ENCODE measurements around the gene MID1. TPM values are rescaled to one million over a fixed set of nuclear protein-coding genes. Genes with fewer than 3 reads are reported as not detected.

The MID1 gene
- total and polyA plus RNA-seq, 5 donors: 4.1 to 39.9 (median 21.0) TPM

GRCh38 chrX:10513974-10514373, 106.4 kb downstream of the MID1 start:
- Histone ChIP-seq H3K4me3 (ENCODE audit: low read length) (no peak overlapping the region), H3K27me3 (ENCODE audit: control insufficient read depth, insufficient read depth) (no peaks in the 10 kb centered on the region), H3K9me3 (ENCODE audit: control insufficient read depth, low read length) (no peaks in the 10 kb centered on the region), H3K4me1 (ENCODE audit: control insufficient read depth, insufficient read depth, low read length) (peaks cover 1% of the 10 kb centered on the region), H3K27ac (ENCODE audit: low read length) (no peak overlapping the region)
- no peak for DNase-seq
- intact Hi-C loops (cut with DNase I): no loop called here
- ATAC-seq: no peak
- WGBS: 78% methylated on average over 2 of the region's 2 CpGs

- no peaks in the 10 kb centered on the region for H3K9me3 ChIP-seq (ENCODE audit: control insufficient read depth, low read length)
- H3K4me1 ChIP-seq (ENCODE audit: control insufficient read depth, insufficient read depth, low read length): peaks cover 5% of the 10 kb centered on the region
- ATAC-seq: no peak
- DNase-seq: no peak
- intact Hi-C loops (cut with DNase I): no loop called here
- WGBS: 91% methylated on average over 3 of the region's 3 CpGs
- H3K4me3 ChIP-seq (ENCODE audit: low read length): no peak overlapping the region
- no peak overlapping the region for H3K27ac ChIP-seq (ENCODE audit: low read length)
- H3K27me3 ChIP-seq (ENCODE audit: control insufficient read depth, insufficient read depth): no peaks in the 10 kb centered on the region
Observed at GRCh38 chrX:10512741-10513140, 107.6 kb downstream of the MID1 start.

- ATAC-seq (no peak), DNase-seq (no peak)
- Histone ChIP-seq H3K27ac (ENCODE audit: low read length) (no peak overlapping the region), H3K27me3 (ENCODE audit: control insufficient read depth, insufficient read depth) (no peaks in the 10 kb centered on the region), H3K4me3 (ENCODE audit: low read length) (no peak overlapping the region), H3K4me1 (ENCODE audit: control insufficient read depth, insufficient read depth, low read length) (peaks cover 5% of the 10 kb centered on the region), H3K9me3 (ENCODE audit: control insufficient read depth, low read length) (no peaks in the 10 kb centered on the region)
- intact Hi-C loops (cut with DNase I): no loop called here
- WGBS: 42% methylated on average over 1 of the region's 1 CpG
Observed at GRCh38 chrX:10512258-10512657, 108.1 kb downstream of the MID1 start.

- Histone ChIP-seq H3K27ac (ENCODE audit: low read length) (no peak overlapping the region), H3K9me3 (ENCODE audit: control insufficient read depth, low read length) (no peaks in the 10 kb centered on the region), H3K4me1 (ENCODE audit: control insufficient read depth, insufficient read depth, low read length) (peaks cover 6% of the 10 kb centered on the region), H3K4me3 (ENCODE audit: low read length) (no peak overlapping the region), H3K27me3 (ENCODE audit: control insufficient read depth, insufficient read depth) (no peaks in the 10 kb centered on the region)
- intact Hi-C loops (cut with DNase I): no loop called here
- ATAC-seq (no peak), DNase-seq (no peak)
- 90% methylated on average over 3 of the region's 3 CpGs for WGBS
Observed at GRCh38 chrX:10509397-10509796, 111.0 kb downstream of the MID1 start.

- Histone ChIP-seq H3K9me3 (ENCODE audit: control insufficient read depth, low read length) (no peaks in the 10 kb centered on the region), H3K27me3 (ENCODE audit: control insufficient read depth, insufficient read depth) (no peaks in the 10 kb centered on the region), H3K4me3 (ENCODE audit: low read length) (no peak overlapping the region), H3K4me1 (ENCODE audit: control insufficient read depth, insufficient read depth, low read length) (peaks cover 6% of the 10 kb centered on the region), H3K27ac (ENCODE audit: low read length) (no peak overlapping the region)
- intact Hi-C loops (cut with DNase I): no loop called here
- no peak for ATAC-seq
- DNase-seq: no peak
Observed at GRCh38 chrX:10508891-10509290, 111.5 kb downstream of the MID1 start.

GRCh38 chrX:10507876-10508275, 112.5 kb downstream of the MID1 start:
- 70% methylated on average over 2 of the region's 2 CpGs for WGBS
- DNase-seq: no peak
- no peak for ATAC-seq
- Histone ChIP-seq H3K4me1 (ENCODE audit: control insufficient read depth, insufficient read depth, low read length) (peaks cover 6% of the 10 kb centered on the region), H3K27me3 (ENCODE audit: control insufficient read depth, insufficient read depth) (no peaks in the 10 kb centered on the region), H3K27ac (ENCODE audit: low read length) (no peak overlapping the region), H3K4me3 (ENCODE audit: low read length) (no peak overlapping the region), H3K9me3 (ENCODE audit: control insufficient read depth, low read length) (no peaks in the 10 kb centered on the region)
- intact Hi-C loops (cut with DNase I): no loop called here

GRCh38 chrX:10507181-10507580, 113.2 kb downstream of the MID1 start:
- WGBS: 32% methylated on average over 3 of the region's 3 CpGs
- ATAC-seq (no peak), DNase-seq (no peak)
- Histone ChIP-seq H3K27me3 (ENCODE audit: control insufficient read depth, insufficient read depth) (no peaks in the 10 kb centered on the region), H3K4me3 (ENCODE audit: low read length) (no peak overlapping the region), H3K4me1 (ENCODE audit: control insufficient read depth, insufficient read depth, low read length) (peaks cover 7% of the 10 kb centered on the region), H3K27ac (ENCODE audit: low read length) (no peak overlapping the region), H3K9me3 (ENCODE audit: control insufficient read depth, low read length) (no peaks in the 10 kb centered on the region)
- intact Hi-C loops (cut with DNase I): no loop called here

GRCh38 chrX:10506781-10507180, 113.6 kb downstream of the MID1 start:
- H3K9me3 ChIP-seq (ENCODE audit: control insufficient read depth, low read length): no peaks in the 10 kb centered on the region
- H3K27me3 ChIP-seq (ENCODE audit: control insufficient read depth, insufficient read depth): no peaks in the 10 kb centered on the region
- peaks cover 7% of the 10 kb centered on the region for H3K4me1 ChIP-seq (ENCODE audit: control insufficient read depth, insufficient read depth, low read length)
- WGBS: 86% methylated on average over 4 of the region's 4 CpGs
- ATAC-seq (no peak), DNase-seq (no peak)
- intact Hi-C loops (cut with DNase I): no loop called here
- no peak overlapping the region for H3K4me3 ChIP-seq (ENCODE audit: low read length)
- H3K27ac ChIP-seq (ENCODE audit: low read length): no peak overlapping the region

GRCh38 chrX:10505726-10506125, 114.7 kb downstream of the MID1 start:
- no peaks in the 10 kb centered on the region for H3K9me3 ChIP-seq (ENCODE audit: control insufficient read depth, low read length)
- 94% methylated on average over 4 of the region's 4 CpGs for WGBS
- ATAC-seq (no peak), DNase-seq (no peak)
- H3K4me3 ChIP-seq (ENCODE audit: low read length): no peak overlapping the region
- no peak overlapping the region for H3K27ac ChIP-seq (ENCODE audit: low read length)
- no peaks in the 10 kb centered on the region for H3K27me3 ChIP-seq (ENCODE audit: control insufficient read depth, insufficient read depth)
- H3K4me1 ChIP-seq (ENCODE audit: control insufficient read depth, insufficient read depth, low read length): peaks cover 7% of the 10 kb centered on the region
- intact Hi-C loops (cut with DNase I): no loop called here

- ATAC-seq: no peak
- Histone ChIP-seq H3K9me3 (ENCODE audit: control insufficient read depth, low read length) (no peaks in the 10 kb centered on the region), H3K4me1 (ENCODE audit: control insufficient read depth, insufficient read depth, low read length) (peaks cover 4% of the 10 kb centered on the region), H3K27me3 (ENCODE audit: control insufficient read depth, insufficient read depth) (no peaks in the 10 kb centered on the region), H3K4me3 (ENCODE audit: low read length) (no peak overlapping the region), H3K27ac (ENCODE audit: low read length) (no peak overlapping the region)
- no peak for DNase-seq
- intact Hi-C loops (cut with DNase I): no loop called here
- WGBS: 65% methylated on average over 2 of the region's 2 CpGs
Observed at GRCh38 chrX:10502961-10503360, 117.4 kb downstream of the MID1 start.

GRCh38 chrX:10501611-10502010, 118.8 kb downstream of the MID1 start:
- Histone ChIP-seq H3K4me3 (ENCODE audit: low read length) (no peak overlapping the region), H3K4me1 (ENCODE audit: control insufficient read depth, insufficient read depth, low read length) (peaks cover 2% of the 10 kb centered on the region), H3K9me3 (ENCODE audit: control insufficient read depth, low read length) (no peaks in the 10 kb centered on the region), H3K27me3 (ENCODE audit: control insufficient read depth, insufficient read depth) (no peaks in the 10 kb centered on the region), H3K27ac (ENCODE audit: low read length) (no peak overlapping the region)
- DNase-seq: no peak
- ATAC-seq: no peak
- WGBS: 85% methylated on average over 6 of the region's 6 CpGs
- intact Hi-C loops (cut with DNase I): no loop called here

- intact Hi-C loops (cut with DNase I): no loop called here
- no peak for DNase-seq
- no peak overlapping the region for H3K4me3 ChIP-seq (ENCODE audit: low read length)
- peak; percentile 91 to 95 for ATAC-seq
- no peaks in the 10 kb centered on the region for H3K9me3 ChIP-seq (ENCODE audit: control insufficient read depth, low read length)
- no peak overlapping the region for H3K27ac ChIP-seq (ENCODE audit: low read length)
- H3K27me3 ChIP-seq (ENCODE audit: control insufficient read depth, insufficient read depth): no peaks in the 10 kb centered on the region
- no peaks in the 10 kb centered on the region for H3K4me1 ChIP-seq (ENCODE audit: control insufficient read depth, insufficient read depth, low read length)
Observed at GRCh38 chrX:10496345-10496965, 123.9 kb downstream of the MID1 start.
